Fibroblast of skin of abdomen (primary cell): ENCODE measurements around the gene TAS2R13.

Experiments
- DNase-seq: peaks from one replicate; pipeline ENCODE4 v3.0.0-alpha.2; 2013

The TAS2R13 gene

DNA sequence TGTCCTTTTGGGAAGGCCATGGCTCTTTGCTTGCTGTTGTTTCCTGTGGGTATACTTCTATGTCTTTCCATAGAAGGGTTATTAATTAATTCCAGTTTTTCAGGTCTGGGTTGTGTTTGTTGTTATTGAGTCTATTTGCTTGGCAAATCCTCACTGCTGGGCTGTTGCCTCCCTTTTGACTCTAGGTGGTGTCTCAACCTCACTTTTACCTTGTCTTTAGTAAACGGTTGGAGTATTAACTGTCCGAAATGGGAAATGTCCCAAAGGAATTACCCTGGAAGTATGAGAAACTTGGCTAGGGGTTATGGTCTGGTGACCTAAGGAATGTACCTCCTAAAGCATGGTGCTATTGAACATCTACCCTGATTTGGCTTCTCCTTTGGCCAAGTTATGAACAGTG is 42.0 kb downstream of the TAS2R13 start:
- no peak for DNase-seq

DNA sequence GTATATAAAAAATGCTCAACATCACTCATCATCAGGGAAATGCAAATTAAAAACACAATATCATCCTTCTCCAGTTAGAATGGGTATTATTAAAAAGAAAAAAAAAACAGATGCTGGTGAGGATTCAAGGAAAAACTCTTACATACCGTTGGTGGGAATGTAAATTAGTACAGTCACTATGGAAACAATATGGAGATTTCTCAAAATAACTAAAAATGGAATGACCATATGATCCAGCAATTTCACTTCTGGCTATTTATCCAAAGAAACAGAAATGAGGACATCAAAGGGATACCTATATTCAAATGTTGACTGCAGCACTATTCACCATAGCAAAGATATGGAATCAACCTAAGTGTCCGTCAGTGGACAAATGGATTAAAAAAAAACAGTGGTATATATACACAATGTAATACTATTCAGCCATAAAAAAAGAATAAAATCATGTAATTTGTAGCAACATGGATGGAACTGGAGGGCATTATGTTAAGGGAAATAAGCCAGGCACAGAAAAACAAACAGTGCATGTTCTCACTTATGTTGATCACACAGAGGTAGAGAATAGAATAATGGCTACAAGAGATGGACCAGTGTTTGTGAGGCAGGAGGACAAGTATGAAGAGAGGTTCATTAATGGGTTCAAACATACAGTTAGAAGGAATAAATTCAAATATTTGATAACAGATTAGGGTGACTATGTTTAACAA is 45.7 kb downstream of the TAS2R13 start:
- no peak for DNase-seq

DNA sequence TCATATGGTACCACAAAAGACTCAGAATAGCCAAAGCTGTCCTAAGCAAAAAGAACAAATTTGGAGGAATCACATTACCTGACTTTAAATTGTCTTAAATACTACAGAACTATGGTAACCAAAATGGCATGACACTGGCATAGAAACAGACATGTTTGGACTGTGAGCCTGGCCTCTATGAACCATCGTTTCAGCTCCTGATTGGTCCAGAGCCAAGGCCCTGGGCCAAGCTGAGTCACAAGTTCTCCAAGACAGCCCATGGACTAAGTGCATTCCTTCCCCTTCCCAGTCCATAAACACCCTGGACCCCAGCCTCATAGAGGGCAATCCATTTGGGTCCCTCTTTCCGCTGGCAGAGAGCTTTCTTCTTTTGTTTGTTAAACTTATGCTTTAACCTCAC is 48.0 kb downstream of the TAS2R13 start:
- no peak for DNase-seq
